Nephron (organoid): ENCODE results near the gene OR2AG1.

Source experiments
- H3K27ac Mint-ChIP-seq, 3 experiments: 2 replicates each; pipeline ENCODE4 v1.8.0; 2020; ENCODE audit warnings: mixed read lengths in 3 of 3, mild to moderate bottlenecking in 2 of 3, moderate library complexity in 1 of 3
- H3K27me3 Mint-ChIP-seq: 2 replicates; pipeline ENCODE4 v1.8.0; 2021; ENCODE audit warnings: low read depth, mild to moderate bottlenecking, moderate library complexity, mixed read lengths
- H3K36me3 Mint-ChIP-seq: 2 replicates; pipeline ENCODE4 v1.8.0; 2020; ENCODE audit warnings: low read depth, mixed read lengths
- H3K4me1 Mint-ChIP-seq: 2 replicates; pipeline ENCODE4 v1.8.0; 2020; ENCODE audit warnings: mixed read lengths
- H3K4me3 Mint-ChIP-seq, 3 experiments: 2 replicates each; pipeline ENCODE4 v1.8.0; 2020; ENCODE audit warnings: mild to moderate bottlenecking in 3 of 3, mixed read lengths in 3 of 3, moderate library complexity in 2 of 3
- H3K9me3 Mint-ChIP-seq: 2 replicates; pipeline ENCODE4 v1.8.0; 2020; ENCODE audit warnings: mixed read lengths
- CTCF ChIP-seq, 3 experiments: fragments of 200-600 bp; sonication (generic); IDR thresholded peaks; one replicate each; pipeline ENCODE4 v1.5.0; 2021; ENCODE audit warnings: antibody characterized with exemption in 3 of 3; ENCODE audit not compliant: unreplicated experiment in 3 of 3

Gene OR2AG1

GRCh38 chr11:6771926-6772893 lies 10.6 kb upstream of the OR2AG1 start, which contains the start of gene OR2AG2:
Gene OR2AG2, minus strand, starts transcription at chr11:6771976. Its CDS starts 3,019 bp downstream, at chr11:6768957.
- Mint-ChIP-seq H3K27ac (peak within 1 kb of the TSS in 1 of 3 experiments; percentile 19), H3K36me3 (no peaks in the 10 kb centered on the region), H3K9me3 (no peaks in the 10 kb centered on the region), H3K4me3 (no peak within 1 kb of the TSS), H3K4me1 (no peaks in the 10 kb centered on the region), H3K27me3 (no peaks in the 10 kb centered on the region)
- TF ChIP-seq CTCF (IDR thresholded peaks at IDR 0.05; ENCODE audit: unreplicated experiment in 3 of 3) = no peak

GRCh38 chr11:6778518-6778917 lies 4.3 kb upstream of the OR2AG1 start:
- H3K36me3 Mint-ChIP-seq = no peaks in the 10 kb centered on the region

GRCh38 chr11:6780829-6781228 lies 2.0 kb upstream of the OR2AG1 start:
- no peak overlapping the region for H3K4me3 Mint-ChIP-seq
- H3K27me3 Mint-ChIP-seq = peaks cover 3% of the 10 kb centered on the region
- H3K9me3 Mint-ChIP-seq = no peaks in the 10 kb centered on the region
- no peaks in the 10 kb centered on the region for H3K4me1 Mint-ChIP-seq
- no peak for TF ChIP-seq CTCF (IDR thresholded peaks at IDR 0.05; ENCODE audit: unreplicated experiment in 3 of 3)
- H3K36me3 Mint-ChIP-seq = no peaks in the 10 kb centered on the region
- H3K27ac Mint-ChIP-seq = no peak overlapping the region

More at GRCh38 chr11:6778518-6778917, 4.3 kb upstream of the OR2AG1 start:
- Mint-ChIP-seq H3K27ac (no peak overlapping the region), H3K9me3 (no peaks in the 10 kb centered on the region), H3K4me3 (no peak overlapping the region), H3K27me3 (no peaks in the 10 kb centered on the region), H3K4me1 (no peaks in the 10 kb centered on the region)
- TF ChIP-seq CTCF (IDR thresholded peaks at IDR 0.05; ENCODE audit: unreplicated experiment in 3 of 3) = no peak

- no peaks in the 10 kb centered on the region for H3K27me3 Mint-ChIP-seq
- H3K4me1 Mint-ChIP-seq = no peaks in the 10 kb centered on the region
Observed at GRCh38 chr11:6790546-6790945, 7.7 kb downstream of the OR2AG1 start.

GRCh38 chr11:6794639-6795038 lies 11.8 kb downstream of the OR2AG1 start:
- no peak overlapping the region for H3K27ac Mint-ChIP-seq
- TF ChIP-seq CTCF (IDR thresholded peaks at IDR 0.05; ENCODE audit: unreplicated experiment in 3 of 3) = no peak
- H3K4me3 Mint-ChIP-seq = no peak overlapping the region
- H3K4me1 Mint-ChIP-seq = no peaks in the 10 kb centered on the region
- H3K36me3 Mint-ChIP-seq = no peaks in the 10 kb centered on the region
- H3K27me3 Mint-ChIP-seq = no peaks in the 10 kb centered on the region
- no peaks in the 10 kb centered on the region for H3K9me3 Mint-ChIP-seq

More at GRCh38 chr11:6790546-6790945, 7.7 kb downstream of the OR2AG1 start:
- Mint-ChIP-seq H3K36me3 (no peaks in the 10 kb centered on the region), H3K9me3 (no peaks in the 10 kb centered on the region), H3K27ac (no peak overlapping the region), H3K4me3 (no peak overlapping the region)
- no peak for TF ChIP-seq CTCF (IDR thresholded peaks at IDR 0.05; ENCODE audit: unreplicated experiment in 3 of 3)
